Effector memory CD4-positive, alpha-beta T cell (primary cell): ENCODE results near the gene SLC35D1.

Source experiments
- DNase-seq, 3 donors: peaks; one replicate each; pipeline ENCODE4 v3.0.0-alpha.2; 2020
- H3K27ac ChIP-seq: 2 replicates; pipeline ENCODE4 v1.7.0; 2013; ENCODE audit warnings: mild to moderate bottlenecking, low read length, moderate library complexity; ENCODE audit not compliant: insufficient read depth, poor library complexity, severe bottlenecking
- H3K27me3 ChIP-seq: replicated peaks from 2 replicates; pipeline ENCODE4 v1.7.0; 2013; ENCODE audit warnings: mild to moderate bottlenecking, low read length; ENCODE audit not compliant: insufficient read depth, control insufficient read depth, poor library complexity, severe bottlenecking
- H3K36me3 ChIP-seq: 2 replicates; pipeline ENCODE4 v1.7.0; 2013; ENCODE audit warnings: mild to moderate bottlenecking, low read length, moderate library complexity; ENCODE audit not compliant: control insufficient read depth, insufficient read depth
- H3K4me1 ChIP-seq: 2 replicates; pipeline ENCODE4 v1.7.0; 2013; ENCODE audit warnings: low read length, mild to moderate bottlenecking; ENCODE audit not compliant: control insufficient read depth, insufficient read depth, poor library complexity, severe bottlenecking
- H3K4me3 ChIP-seq: 2 replicates; pipeline ENCODE4 v1.7.0; 2013; ENCODE audit warnings: low read length, low read depth, mild to moderate bottlenecking; ENCODE audit not compliant: insufficient read depth, poor library complexity, severe bottlenecking
- H3K9me3 ChIP-seq: 2 replicates; pipeline ENCODE4 v1.7.0; 2013; ENCODE audit warnings: mild to moderate bottlenecking, low read length, moderate library complexity; ENCODE audit not compliant: control insufficient read depth

The SLC35D1 gene

DNA sequence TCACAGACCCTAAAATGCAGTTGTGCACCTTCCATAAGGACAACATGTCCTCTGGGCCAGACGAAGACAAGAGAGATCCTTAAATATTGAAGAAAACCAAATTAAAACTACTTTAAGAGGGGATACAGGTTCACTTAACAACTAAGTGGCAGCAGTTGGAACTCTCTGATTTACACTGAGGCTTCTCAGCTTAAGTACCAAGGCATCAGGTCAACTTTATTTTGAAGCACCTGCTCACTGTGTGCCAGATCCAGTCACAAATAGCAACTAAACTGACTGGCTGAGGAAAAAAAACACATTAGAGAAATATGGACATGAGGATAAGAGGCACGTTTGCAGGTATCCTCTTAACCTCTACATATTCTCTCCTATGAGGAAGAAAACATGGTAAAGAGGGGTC lies 33.2 kb downstream of the SLC35D1 start:
- H3K27ac ChIP-seq, result no peak overlapping the region
- peaks cover 21% of the 10 kb centered on the region for H3K36me3 ChIP-seq
- H3K9me3 ChIP-seq, result no peaks in the 10 kb centered on the region

DNA sequence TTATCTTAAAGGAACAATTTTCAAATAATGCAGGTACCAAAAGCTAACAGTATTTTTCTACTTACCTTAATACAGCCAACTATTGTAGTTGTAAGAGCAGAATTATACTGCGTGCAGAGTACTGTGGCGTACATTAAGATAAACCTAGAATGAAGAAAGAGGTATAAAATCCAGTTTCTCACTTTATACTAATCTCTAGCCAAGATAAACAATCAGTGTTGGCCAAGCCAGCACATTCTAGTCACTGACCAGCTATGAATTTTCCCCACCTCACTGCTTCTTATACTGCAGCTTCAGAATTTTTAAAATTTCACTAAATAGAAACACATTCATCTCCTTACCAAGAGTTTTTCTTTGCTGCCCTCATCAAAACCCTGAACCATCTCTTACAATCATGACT lies 33.6 kb downstream of the SLC35D1 start:
- Histone ChIP-seq H3K27ac (no peak overlapping the region), H3K4me1 (no peaks in the 10 kb centered on the region), H3K27me3 (no peaks in the 10 kb centered on the region), H3K36me3 (peaks cover 21% of the 10 kb centered on the region), H3K9me3 (no peaks in the 10 kb centered on the region), H3K4me3 (no peak overlapping the region)
- DNase-seq, result no peak

More for the DNA sequence above, 33.2 kb downstream of the SLC35D1 start:
- Histone ChIP-seq H3K4me1 (no peaks in the 10 kb centered on the region), H3K4me3 (no peak overlapping the region), H3K27me3 (no peaks in the 10 kb centered on the region)
- no peak for DNase-seq

DNA sequence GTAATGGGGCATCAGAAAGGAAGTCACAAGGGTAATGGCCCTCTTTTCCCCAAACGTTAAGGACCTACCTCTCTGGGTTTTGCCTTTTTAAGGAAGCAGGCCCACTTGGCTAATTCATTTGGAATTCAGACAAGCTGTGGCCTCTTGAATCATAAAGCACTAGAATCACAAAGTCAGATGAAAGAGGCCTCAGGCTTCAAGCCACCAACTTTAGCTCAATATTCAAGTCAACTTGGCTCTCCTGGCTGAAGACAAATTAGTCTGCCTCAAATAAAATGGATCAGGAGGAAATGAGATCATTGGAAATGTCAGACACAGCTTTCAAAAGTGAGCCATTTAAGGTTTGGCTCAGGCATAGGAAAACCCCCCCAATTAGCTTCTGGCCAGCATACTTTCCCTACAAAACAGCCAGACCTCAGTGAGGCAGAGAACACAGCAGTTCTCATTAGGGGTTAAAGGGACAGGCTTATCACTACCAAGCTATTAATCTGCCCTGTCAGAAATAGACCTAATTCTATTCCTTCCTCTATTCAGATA lies 34.3 kb downstream of the SLC35D1 start:
- DNase-seq, result no peak
- no peaks in the 10 kb centered on the region for H3K27me3 ChIP-seq
- no peak overlapping the region for H3K27ac ChIP-seq
- no peaks in the 10 kb centered on the region for H3K4me1 ChIP-seq
- peaks cover 17% of the 10 kb centered on the region for H3K36me3 ChIP-seq
- H3K9me3 ChIP-seq, result no peaks in the 10 kb centered on the region
- no peak overlapping the region for H3K4me3 ChIP-seq

DNA sequence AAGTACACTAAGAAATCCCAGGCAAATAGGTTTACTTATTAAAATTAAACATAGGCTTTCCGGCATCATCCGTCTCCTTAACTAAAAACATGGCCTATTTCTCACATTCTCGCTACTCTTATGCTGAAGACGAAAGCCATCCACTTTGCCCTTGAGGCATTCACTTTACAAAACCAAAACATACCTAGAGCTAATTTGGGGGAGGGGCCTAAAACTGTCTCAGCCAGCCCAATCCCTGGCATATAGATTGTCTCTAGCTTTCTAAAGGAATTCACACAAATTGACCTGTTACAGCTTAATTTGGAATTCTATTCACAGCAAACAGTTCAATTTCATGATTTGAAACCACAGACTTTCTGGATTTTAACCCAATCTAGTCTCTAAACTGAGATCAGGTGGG lies 34.8 kb downstream of the SLC35D1 start:
- no peaks in the 10 kb centered on the region for H3K9me3 ChIP-seq
- no peaks in the 10 kb centered on the region for H3K4me1 ChIP-seq
- H3K27me3 ChIP-seq, result no peaks in the 10 kb centered on the region
- H3K27ac ChIP-seq, result no peak overlapping the region
- no peak for DNase-seq
- no peak overlapping the region for H3K4me3 ChIP-seq
- H3K36me3 ChIP-seq, result peaks cover 17% of the 10 kb centered on the region

DNA sequence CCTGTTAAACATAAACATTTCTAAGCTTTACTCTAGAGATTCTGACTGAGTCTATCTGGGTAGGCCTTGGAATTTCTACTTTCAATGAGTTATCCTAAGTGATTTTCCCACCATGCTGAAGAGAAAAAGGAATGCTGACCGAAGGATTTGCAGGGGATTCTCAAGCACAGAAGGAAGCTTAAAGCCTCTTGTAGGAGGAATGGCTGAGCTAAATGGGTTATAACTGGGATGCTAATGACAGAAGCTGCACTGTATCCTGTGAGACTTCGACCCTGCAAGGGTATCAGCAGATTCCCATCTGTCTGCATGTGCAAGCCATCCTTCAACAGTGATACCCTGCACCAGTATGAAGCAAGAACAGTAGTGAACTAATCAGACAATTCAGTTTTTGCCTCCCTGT lies 35.4 kb downstream of the SLC35D1 start:
- H3K9me3 ChIP-seq, result no peaks in the 10 kb centered on the region
- no peaks in the 10 kb centered on the region for H3K27me3 ChIP-seq
- H3K36me3 ChIP-seq, result peaks cover 17% of the 10 kb centered on the region
- no peak for DNase-seq
- H3K4me1 ChIP-seq, result no peaks in the 10 kb centered on the region
- no peak overlapping the region for H3K4me3 ChIP-seq
- H3K27ac ChIP-seq, result no peak overlapping the region

DNA sequence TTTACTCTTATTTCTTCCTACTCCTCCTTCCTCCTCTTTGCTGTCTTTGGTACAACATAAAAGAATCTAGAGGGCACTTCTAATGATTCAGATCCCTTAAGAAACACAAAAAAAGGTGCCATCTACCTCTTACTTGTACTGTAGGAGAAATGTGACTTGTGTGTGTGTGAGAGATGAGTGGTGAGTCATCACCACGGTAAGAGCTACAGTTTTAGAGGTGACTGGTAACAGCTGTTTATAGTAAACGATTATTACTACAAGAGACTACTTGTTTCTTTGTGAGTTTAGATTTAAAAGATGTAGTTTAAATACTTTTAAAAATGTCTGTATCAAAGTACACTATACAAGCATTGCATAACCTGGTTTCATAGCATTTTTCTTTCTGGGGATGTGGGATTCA lies 40.4 kb downstream of the SLC35D1 start:
- Histone ChIP-seq H3K27ac (no peak overlapping the region), H3K4me3 (no peak overlapping the region), H3K4me1 (no peaks in the 10 kb centered on the region), H3K27me3 (no peaks in the 10 kb centered on the region), H3K9me3 (no peaks in the 10 kb centered on the region), H3K36me3 (peaks cover 4% of the 10 kb centered on the region)
- DNase-seq, result no peak

DNA sequence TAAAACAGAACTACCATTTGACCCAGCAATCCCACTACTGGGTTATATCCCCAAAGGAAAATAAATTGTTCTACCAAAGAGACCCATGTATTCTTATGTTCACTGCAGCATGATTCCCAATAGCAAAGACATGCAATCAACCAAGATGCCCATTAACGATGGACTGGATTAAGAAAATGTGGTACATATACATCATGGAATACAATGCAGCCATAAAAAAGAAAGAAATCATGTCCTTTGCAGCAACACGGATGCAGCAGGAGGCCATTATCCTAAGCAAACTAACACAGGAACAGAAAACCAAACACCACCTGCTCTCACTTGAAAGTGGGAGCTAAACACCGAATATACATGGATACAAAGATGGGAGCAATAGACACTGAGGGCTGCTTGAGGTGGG lies 44.2 kb downstream of the SLC35D1 start:
- no peak for DNase-seq
- Histone ChIP-seq H3K4me1 (no peaks in the 10 kb centered on the region), H3K27ac (no peak overlapping the region), H3K36me3 (no peaks in the 10 kb centered on the region), H3K9me3 (no peaks in the 10 kb centered on the region), H3K27me3 (no peaks in the 10 kb centered on the region), H3K4me3 (no peak overlapping the region)

DNA sequence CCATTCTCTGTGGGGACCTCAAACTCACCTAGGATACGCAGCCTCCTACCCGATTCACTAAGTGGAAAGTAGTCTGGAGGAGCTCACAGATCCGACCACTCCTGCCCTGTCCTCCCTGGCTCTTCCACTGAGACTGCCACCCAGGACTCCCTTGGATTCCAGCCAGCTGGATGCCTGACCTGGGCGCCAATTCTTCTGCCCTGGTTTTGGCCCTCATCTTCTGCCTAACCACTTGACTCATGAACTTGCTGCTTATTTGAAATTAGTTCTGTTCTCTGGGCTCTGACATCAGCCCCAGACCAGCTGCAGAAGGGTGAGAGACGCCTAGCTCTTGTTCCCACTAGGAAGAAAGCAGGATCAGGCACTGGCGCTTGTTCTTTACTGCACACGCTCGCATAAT lies 48.9 kb downstream of the SLC35D1 start:
- H3K4me3 ChIP-seq, result no peak overlapping the region
- no peak for DNase-seq
- no peaks in the 10 kb centered on the region for H3K9me3 ChIP-seq
- no peaks in the 10 kb centered on the region for H3K27me3 ChIP-seq
- no peaks in the 10 kb centered on the region for H3K4me1 ChIP-seq
- H3K27ac ChIP-seq, result no peak overlapping the region
- H3K36me3 ChIP-seq, result no peaks in the 10 kb centered on the region

DNA sequence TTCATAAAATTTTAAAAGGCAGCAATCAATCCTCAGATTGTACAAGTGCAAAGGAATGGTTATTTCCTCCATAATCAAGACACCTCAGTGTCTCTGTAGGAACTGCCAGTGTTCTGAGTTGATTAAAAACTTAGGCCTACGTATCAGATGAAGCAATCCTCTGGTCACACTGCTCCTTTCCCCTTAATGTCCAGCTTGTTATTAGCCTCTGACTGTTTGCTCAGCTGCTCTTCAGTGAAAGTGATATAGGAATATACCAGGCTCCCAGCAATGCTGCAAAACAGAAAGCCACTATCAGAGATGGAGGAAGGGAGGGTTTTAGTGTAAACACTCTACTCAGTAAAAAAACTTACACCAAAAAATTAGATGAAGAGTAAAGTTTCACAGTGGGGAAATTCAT lies 49.8 kb downstream of the SLC35D1 start:
- no peaks in the 10 kb centered on the region for H3K4me1 ChIP-seq
- no peak overlapping the region for H3K4me3 ChIP-seq
- no peak overlapping the region for H3K27ac ChIP-seq
- H3K9me3 ChIP-seq, result no peaks in the 10 kb centered on the region
- no peak for DNase-seq
- no peaks in the 10 kb centered on the region for H3K36me3 ChIP-seq
- no peaks in the 10 kb centered on the region for H3K27me3 ChIP-seq

DNA sequence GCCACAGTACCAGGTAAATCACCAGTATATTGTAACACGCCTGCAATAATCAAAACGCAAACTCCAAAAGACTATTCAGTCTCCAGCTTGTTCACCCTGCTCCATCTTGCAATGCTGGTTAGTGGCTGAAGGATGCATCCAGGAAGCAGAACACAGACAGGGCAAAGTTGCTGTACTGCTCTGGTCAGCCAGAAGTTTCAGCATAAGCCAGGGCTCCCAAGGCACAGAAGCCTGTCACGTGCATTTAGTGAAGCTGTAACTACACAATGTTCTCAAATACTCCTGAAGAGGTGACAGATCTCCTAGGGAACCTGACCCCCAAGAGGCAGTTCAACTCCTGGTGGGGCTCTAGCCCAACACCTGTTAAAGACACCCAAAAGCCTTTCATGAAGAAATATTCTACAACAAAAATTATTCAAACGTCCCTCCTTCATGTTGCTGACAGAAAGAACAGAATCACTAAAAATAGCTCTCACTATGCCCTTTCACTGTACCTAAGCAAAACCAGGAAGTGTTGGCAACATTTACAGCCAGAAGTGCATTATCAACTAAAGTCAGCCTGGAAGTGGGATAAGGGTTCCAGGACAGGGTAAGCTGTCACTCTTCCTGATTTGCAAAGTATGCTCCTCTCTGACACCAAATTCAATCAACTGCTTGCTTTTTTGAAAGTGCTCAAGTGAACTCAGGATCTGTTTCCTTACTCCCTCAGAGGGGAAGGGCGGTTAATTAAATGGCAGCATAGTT lies 52.1 kb downstream of the SLC35D1 start:
- H3K4me3 ChIP-seq, result no peak overlapping the region
- no peaks in the 10 kb centered on the region for H3K27me3 ChIP-seq
- H3K27ac ChIP-seq, result no peak overlapping the region
- peaks cover 3% of the 10 kb centered on the region for H3K4me1 ChIP-seq
- H3K36me3 ChIP-seq, result no peaks in the 10 kb centered on the region
- no peaks in the 10 kb centered on the region for H3K9me3 ChIP-seq
- DNase-seq, result no peak
